GM19025 (cell line): ENCODE data around the gene MAP3K20.

Source experiments
- ATAC-seq: cut with Tn5 transposase; IDR thresholded peaks from one replicate; pipeline ENCODE4 v1.9.1; 2021; ENCODE audit warnings: mild to moderate bottlenecking, low read depth, moderate library complexity; ENCODE audit not compliant: unreplicated experiment

Gene MAP3K20

DNA sequence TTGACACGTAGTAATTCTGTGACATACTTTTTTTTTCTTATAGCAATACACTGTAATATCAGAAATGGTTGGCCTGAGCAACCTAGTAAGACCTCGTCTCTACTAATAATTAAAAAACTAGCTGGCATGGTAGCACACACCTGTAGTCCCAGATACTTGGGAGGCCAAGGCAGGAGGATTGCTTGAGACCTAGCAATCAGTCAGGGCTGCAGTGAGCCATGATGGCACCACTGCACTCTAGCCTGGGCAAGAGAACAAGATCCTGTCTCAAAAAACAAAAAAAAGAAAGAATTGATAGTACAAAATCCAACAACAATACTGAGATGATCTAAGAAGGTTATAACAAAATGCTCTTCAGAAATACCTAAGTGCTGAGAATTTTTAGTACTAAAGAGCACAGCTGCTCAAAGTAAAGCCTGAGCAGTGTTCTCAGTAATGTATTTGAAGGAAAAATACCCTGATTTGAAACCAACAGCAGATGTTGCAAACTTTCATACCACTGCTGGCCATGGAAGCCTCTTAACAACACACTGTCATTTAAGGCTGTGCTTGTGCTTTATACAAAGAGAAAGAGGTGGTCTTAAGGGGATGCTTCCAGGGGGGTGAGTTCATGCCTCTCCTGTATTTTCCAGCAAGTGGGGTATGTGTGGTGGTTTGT, 146.4 kb downstream of the MAP3K20 start:
- peak; percentile 76 for ATAC-seq

DNA sequence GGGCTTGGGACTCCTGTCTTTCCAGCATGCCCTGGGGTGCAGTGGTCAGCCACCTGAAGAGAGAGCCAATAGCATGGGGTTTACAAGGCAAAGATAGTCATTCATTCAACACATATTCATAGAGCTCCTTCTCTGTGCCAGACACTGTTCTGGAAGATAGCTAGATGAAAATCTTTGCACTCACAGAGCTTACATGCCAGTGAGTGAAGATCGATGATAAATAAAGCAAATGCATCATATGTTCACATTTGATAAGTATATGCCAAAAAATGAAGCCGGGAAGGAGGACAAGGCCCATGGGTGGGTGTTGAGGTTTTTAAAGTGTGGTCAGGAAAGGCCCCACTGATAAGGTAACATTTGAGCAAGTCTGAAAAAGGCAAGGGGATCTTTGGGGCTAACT, 148.2 kb downstream of the MAP3K20 start:
- no peak for ATAC-seq

DNA sequence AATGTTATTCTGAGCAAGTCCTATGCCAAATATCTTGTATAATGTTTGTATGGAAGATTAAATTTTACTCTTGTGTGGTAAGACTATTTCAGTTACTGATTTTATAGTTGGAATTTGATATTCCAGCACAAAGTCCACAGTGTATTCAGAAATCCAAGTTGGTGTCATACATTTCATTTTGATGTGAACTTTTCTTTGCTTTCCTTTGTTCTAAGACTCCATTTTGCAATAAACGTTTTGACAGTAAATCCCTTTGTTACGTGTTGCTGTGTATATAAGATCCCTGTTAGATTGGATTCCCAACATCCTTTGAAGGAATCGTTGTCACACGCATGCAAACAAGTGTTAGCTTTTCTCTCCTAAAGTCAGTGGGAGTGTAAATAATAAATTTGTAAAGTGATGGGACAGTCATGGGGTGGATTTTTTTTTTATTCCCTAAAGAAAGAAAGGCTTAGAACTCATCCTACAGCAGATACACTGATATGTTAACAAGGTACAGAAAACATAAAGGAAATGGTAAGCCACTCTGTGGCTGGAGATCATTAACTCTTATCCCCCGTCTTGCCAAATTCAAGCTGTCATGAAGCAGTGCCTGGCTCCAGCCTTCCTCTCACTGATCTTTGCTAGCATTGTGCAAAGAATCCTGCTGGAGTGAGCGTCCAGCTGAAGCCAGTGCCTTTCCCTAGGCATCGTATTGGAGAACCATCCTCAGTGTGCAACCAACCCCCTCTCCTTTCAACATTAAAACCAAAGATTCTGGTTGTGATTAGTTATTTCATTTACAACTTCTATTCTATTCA, 151.5 kb downstream of the MAP3K20 start:
- no peak for ATAC-seq

DNA sequence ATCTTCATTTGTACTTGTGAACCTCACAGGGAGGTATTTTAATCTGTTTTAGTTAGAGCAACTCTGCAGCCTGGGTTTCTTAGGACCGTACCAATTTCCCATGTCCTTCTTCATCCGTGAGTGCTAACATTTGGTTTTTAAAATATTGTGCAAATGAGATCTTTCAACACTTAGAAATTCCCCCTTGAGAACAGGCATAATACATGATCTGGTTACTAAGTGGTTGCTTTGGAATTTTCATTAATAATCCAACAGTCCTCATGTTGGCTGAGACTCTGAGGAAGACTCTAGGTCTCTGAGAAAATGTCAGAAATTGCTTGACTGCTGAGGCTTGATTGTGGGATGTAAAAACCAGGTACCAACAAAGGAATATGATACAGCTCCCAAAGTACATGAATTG, 153.4 kb downstream of the MAP3K20 start:
- no peak for ATAC-seq

DNA sequence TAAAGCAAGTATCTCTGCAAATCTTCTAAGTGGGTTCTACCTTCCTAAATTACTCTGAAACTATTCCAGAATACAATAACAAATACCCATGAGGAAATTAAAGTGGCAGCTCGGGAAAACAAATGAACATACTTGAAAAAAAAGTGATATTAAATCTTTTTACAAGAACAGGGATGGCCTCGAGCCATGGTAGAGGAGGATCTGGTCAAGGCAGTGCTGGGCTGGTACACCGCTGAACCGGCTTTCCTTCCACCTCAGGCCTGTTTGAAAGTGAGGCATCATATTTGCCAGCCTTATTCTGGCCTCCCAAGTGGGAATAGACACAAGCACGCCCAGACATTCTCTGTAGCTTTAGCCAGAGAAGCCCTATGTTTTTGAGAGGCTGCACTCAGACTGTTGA, 154.5 kb downstream of the MAP3K20 start:
- no peak for ATAC-seq

DNA sequence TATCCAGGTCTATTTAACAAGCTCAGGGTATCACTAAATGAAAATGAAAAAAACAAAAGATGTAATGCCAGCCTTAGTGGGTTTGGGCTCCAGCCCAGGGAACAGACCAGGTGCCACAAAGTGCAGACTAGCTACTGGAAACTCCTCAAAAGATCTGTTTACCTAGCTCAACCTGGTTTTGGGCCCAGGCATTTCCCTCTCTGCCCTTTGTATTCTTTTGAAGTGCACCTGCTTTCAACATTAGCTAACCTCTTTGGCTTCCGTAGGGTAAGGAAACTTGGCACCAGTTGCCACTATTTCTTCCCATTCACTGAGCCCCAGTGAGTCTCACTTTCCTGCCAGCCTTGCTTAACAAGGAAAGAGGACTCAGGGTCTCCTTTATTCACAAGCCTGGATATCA, 155.4 kb downstream of the MAP3K20 start:
- ATAC-seq: no peak

DNA sequence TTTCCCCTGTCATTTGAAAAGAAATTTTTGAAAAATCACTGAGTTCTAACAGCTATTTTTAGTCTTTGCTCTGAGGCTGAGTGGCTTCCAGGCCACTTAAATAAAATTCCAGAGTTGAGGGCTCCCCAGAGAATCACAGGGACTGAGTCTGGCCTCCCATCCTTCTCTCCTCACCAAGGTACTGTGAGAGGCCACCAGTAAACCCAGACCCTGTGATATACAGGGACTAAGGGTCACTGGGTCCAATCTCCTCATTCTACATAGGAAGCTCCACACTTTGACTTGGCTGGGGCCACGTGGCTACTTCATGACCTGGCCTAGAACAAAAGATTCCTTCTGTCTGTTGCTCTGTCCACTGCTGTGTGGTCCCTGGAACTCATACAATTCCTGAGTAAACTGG, 155.8 kb downstream of the MAP3K20 start:
- no peak for ATAC-seq

DNA sequence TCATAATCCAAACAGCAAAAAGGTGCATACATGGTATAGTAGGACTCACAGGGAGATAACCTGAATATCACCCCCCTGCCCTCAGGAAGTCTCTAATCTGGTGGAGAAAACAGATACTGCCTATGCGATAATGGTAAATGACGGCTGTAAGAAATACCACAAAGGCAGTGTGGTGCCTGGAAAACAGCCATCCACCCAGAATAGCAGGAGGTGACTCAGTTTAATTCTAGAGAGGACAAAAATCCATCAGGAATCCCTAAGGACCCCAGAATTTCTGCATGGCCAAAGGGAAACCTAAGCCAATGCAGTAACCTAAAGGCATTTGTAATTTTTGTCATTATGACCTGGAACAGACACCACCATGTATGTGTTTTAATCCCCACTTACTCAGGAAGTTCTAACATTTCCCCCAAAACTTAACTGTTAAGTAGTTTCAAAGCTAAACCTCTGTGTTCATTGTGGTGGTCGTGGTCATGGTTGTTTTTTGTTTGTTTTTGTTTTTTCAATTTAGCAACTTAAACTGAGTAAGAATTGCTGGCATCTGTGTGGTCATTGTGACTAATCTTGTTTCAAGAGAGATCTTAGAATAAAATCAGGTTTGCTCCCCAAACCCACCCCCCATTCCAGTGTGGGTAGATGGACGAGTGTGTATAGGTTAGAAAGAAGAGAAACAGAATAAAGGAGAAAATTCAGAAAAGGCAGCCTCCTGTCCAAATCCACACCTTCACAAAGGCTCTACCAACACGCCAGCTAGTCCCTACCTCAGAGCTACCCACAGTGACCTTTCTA, 157.5 kb downstream of the MAP3K20 start:
- no peak for ATAC-seq

DNA sequence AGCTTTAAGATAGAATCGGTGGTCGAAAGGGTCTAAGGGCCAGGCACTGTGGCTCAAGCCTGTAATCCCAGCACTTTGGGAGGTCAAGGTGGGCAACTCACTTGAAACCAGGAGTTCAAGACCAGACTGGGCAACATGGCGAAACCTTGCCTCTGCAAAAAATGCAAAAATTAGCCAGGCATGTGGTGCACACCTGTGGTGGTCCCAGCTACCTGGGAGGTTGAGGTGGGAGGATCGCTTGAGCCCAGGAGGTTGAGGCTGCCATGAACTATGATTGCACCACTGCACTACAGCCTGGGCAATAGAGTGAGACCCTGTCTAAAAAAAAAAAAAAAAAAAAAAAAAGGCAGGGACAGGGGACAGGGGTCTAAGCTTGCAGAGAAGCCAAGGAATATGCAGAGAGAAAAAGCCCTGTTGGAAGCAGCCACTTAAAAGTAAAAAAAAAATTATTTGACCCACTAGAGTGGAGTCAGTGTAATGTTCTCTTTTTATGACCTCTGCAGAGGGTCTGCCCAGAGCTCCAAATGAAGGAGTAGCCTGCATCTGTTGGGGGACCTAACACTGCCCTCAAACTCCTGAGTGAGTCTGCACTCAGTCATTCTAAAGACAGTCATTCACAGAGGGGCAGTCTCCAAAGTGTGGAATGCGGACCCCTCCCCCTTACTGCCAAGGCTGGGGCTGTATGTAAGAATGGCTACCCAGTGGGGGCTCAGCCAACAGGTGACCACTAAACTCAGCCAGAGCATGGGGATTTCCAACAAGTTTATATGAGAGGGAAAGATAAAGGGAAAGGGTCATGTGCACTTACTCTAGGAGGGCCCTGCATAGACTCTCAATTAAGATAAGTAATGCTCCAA, 160.5 kb downstream of the MAP3K20 start:
- no peak for ATAC-seq

DNA sequence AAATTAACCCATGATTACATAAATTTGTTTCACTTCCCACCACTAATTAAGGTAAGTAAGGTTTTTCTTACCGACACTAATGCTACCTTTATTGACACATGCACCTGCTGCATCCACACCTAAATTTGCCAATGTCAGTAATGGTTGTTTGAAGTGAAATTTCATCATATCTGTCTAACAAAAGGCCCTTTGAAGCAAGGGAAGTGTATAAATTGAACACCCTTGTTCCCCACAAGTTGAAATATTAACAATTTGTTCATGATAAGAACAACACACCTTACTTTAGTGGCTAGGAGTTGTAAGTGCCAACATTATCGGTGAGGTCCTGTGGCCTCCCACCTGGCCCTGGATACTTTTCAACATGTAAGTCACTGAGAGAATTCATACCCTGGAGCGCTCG, 162.7 kb downstream of the MAP3K20 start:
- ATAC-seq: no peak

DNA sequence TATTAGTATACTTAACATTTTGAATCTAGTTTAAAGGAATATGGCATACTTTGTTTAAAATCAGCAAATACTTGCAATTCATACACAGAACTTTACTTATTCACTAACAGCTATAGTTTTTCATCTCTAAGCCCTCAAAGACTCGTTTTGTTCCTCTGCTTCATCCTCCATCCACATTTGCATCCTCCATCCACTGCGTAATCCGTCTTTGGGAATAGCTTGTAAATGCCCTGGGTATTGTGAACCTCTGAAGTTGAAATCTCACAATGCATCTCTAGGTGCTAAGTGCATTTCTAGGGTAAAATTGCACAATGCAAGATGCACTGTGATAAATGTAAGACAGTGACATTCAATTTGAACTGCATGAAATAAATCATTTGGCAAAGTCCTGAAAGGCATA, 163.2 kb downstream of the MAP3K20 start:
- ATAC-seq: no peak

DNA sequence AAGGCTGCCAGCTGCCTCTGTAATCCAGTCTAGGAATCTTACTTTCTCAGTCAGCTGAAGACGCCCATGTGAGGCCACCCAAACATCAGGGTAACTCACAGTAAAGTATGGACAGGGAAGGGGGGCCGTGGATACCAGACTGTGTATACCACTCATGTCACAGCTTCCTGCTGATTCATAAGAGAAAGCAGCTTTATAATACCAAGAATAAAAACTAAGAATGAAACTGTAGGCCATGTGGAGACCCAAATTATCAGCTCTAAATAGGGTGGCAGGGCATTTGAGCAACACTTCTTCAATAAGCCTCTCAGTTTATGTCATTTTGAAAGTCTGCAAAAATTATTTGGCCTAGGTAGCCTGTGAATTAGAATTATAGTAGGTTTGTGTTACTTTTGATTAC, 164.0 kb downstream of the MAP3K20 start:
- peak; percentile 97 for ATAC-seq

DNA sequence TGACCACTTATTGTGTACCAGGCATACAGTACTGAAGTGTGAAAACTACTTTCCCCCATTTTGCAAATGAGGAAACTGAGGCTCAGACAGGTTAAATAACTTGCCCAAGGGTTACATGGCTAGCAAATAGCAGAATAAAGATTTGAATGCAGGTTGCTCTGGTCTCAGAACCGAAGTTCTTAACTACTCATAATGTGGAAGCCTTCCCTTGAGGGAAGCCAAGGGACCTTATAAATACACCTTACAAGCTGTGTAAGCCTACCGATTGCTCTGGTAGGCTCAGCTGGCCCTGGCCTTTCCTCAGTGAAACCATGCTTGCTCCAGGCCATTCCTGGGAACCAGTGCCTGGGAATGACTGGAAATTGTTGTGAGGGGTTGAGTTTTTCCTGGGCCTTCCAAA, 164.4 kb downstream of the MAP3K20 start:
- ATAC-seq: no peak

DNA sequence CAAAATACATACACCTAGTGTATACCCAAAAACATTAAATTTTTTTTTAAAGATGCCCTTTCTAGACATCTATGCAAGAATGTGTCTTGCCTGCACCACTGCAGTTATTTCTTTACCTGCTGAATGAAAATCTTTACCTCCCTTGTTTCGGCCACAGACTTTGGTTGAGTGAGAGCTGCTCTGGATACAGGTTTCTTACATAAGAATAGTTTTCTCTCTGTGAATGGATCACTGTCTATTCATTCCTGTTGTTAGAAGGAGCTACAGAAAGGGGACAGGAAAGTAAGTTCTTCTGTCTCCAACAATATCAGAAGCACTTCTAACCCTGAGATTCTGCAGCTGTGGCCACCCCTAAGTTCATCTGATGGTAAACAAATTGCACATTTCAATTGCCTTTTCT, 166.0 kb downstream of the MAP3K20 start:
- ATAC-seq: no peak

DNA sequence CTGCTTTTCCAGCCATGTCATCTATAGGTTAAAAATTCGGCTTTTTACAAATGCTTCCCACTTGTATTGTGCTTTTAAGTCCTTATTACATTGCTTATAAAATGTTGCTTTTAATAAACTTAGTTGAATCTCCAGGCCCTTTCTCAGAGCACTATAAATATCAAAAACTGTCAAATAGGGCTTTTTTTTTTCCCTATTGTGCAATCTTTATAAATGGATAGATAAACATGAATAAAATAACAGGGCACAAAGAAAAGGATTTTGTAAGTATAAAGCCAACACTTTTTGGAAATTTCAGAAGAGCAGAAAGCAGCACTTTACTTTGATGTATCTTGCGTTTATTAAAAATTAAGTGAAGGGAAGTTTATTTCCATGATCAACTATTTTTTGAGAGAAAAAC, 171.5 kb downstream of the MAP3K20 start:
- ATAC-seq: no peak

DNA sequence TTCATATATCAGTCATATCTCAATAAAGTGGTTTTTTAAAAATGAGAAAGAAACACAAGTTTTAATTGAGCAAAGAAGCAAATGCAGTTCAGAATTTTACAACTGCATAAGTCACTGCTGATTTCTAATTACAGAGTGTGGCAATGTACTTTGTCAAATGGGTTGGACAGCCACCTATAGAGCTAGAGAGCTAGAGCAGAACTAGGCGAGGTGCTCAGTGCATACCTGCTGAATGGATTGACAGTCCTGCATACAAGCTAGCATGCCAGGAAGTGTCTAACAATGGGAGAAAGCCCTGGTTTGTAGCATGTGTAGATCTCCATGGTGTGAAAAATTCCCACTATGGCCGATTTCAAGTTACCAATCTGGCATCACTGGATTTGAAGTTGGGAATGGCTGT, 172.7 kb downstream of the MAP3K20 start:
- ATAC-seq: no peak

DNA sequence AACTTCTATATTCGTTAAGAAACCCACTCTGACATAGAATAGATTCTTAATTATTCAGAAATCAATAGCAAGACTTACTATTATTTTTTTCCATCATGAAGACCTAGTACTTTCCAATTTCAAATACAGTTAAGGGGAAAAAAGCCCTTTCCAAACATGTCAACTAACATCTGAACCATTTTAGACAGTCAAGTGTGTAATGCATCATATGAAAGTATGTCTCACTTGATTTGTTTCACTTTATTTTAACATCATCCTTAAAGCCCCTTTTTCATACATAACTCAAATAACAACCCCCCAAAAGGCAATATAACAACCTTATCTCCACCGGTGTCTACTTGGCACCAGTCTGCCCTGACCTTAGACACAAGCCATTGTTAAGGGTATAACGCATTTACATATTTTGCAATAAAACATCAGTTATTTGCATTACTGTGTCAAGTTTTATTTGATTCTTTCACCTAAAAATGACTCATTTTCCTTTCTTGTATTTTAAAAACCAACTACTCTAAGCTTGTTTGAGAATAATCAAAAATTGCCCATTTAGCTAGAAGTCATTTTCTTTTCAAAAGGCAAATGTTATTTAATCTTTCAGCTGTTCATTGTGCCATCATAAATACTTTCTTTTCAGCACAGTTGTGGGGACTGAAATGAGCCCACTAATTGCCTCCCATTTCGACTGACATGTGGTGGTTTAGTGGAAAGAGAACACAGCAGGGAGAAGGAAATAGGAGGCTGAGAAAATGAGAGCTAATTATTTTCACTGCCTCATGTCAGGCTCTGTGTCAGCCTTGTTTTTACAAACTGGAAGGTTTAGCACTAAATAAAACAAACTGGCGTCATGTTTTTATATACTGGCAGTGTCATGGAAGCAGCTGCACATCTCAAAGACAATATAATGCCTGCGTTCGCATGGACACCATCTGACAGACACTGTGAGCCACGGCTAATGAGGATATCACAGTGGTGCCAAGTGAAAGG, 174.3 kb downstream of the MAP3K20 start:
- ATAC-seq: no peak

DNA sequence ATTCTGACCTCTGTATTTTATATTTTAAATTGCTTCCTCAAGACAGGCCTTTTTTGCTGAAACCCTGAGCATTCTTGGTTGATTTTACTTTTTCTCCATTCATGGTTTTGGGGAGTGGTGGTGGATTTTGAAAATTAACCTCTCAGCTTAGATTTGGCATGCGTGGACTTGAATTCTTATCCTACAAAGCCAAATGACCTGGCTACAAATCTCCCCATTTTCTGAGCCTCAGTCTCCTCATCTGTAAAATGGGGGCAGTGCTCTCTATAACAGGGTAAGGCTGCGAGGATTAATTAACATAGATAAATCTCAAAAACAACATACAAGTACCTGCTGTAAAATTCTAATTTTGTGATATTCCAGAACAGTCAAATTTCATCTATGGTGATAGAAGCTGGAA, 175.6 kb downstream of the MAP3K20 start:
- no peak for ATAC-seq

DNA sequence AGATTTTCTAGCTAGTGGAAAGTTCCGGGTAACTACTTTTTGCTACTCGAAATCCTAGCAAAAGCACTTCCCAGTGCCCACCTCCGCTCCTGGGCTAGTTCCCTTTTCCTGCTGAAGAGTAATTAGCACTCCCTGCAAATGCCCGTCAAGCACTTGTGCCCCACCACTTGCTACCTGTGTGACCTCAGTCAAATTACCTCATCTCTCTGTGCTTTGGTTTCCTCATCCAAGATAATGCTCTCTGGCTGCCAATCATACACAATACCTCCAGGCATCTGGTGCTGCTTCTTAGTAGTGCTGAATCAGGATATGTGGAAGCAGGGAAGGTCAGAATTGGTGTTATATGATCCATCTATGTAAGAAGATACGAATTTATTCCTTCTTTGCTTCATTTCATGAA, 176.9 kb downstream of the MAP3K20 start:
- no peak for ATAC-seq
